HG03108 (cell line): Measurements from ENCODE around the gene PKN1.
"Not testable (repeated sequence)": the region's sequence is repeated elsewhere in the genome, so short reads cannot be mapped to it uniquely, and the experiment has no call there.

Experiments used
- ATAC-seq: cut with Tn5 transposase; IDR thresholded peaks from one replicate; pipeline ENCODE4 v1.9.1; 2021; ENCODE audit warnings: moderate library complexity; ENCODE audit not compliant: unreplicated experiment

The PKN1 gene

DNA sequence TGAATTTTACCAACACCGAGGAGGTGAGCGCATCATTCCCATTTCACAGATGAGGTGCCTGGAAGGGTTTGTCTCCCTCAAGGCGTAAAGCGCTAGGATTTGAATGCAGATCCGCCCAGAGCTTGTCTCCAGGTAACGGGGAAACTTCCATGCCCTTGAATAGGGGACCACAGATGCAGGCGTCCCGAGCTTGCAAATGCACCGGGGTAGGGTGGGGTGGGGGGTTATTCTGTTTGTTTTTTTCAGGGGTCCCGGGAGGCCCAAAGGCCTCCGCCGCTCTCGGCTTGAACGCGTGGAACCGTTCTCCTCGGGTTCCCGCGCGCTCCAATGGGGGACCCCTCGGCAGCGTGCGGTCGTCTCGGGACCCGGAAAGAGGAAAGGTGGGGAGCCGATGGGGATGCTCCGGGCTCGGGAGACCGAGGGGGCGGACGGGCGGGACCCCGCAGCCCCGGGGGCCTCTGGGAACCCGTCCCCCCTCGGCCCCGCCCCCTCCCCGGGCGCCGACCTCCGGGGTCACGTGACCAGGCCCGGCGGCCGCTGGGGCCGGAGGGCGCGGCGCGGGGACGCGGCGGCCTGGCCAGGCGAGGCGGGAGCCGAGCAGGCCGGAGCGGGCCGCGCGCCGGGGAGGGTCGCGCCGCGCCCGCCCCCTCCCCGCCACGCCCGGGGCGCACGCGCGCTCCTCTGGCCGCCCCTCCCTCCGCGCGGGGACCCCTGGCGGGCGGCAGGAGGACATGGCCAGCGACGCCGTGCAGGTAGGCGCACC is at the start of gene PKN1:
Gene PKN1 (plus strand): TSS at position 516 of the 763 bp plus-strand sequence. CDS start 216 bp downstream, at position 732.
- ATAC-seq, result no peak

DNA sequence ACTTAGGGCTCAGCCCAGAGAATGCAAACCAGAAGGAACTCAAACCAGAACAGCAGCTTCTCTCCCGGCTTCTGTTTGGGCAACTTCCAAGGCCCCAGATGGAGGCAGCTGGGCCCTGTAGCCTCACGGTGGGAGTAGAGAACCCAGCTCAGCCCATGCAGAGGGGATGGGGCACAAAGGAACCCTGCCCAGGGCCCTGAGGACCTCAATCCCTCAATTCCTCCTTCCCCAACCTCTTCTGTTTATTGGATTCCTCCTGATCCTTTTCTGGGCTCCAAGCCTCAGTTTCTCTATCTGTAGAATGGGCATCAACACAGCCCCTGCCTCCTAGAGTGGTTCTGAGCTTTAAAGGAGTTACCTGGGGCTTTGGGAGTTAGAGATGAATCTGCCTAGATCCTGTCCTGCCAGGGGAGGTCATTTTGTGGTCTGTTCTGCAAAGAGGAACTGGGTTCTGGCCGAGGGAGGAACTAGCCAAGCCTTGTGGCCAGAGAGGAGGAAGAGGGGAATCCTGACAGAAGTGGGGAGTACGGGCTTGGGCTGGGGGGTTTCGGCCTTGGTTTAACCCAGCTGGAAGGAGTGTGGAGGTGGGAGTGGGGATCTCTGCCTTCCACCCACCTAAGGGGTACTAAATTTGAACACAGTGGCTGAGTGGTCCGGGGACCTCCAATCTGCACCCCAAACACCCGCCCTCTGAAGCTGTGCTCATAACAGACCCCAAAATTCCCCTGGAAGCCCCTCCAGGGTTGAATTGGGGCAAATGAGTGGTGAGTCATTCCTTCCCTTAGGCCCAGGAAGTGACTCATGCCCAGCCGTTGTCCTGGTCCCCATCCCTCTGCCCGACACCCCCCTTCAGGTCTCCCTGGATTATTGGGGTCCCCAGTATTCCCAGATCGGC is 49.2 kb upstream of the PKN1 start:
- ATAC-seq, result no peak

DNA sequence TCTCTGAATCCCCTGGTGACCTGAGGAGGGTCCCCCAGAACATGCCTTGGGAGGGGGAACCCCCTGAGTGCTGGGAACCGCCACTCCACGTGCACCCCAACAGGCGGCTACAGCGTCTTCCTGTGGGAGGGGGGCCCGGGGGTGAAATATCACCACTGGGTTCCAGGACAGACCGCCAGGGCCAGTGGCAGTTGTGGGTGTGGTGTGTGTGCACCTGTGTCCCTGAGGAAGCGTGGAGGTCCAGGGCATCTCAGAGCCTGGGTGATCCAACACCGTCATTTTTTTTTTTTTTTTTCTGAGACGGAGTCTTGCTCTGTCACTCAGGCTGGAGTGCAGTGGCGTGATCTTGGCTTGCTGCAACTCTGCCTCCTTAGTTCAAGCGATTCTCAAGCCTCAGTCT is 47.6 kb upstream of the PKN1 start:
- ATAC-seq, result no peak

DNA sequence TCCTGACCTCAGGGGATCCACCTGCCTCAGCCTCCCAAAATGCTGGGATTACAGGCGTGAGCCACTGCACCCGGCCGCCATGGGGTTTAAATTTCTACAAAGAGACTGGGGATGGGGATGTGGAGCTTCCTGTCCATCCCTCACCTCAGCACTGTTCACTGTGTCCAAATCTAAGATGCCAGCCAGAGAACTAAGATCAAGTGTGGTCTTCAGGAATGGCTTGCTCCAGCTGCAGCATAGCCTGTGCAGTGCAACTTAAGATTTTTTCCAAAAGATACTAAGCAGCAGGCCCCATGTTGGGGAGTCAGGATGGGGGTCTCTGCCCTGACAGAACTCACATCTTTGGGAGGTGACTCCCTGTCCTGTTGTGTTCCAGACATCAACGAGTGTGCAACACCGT is 42.6 kb upstream of the PKN1 start:
- ATAC-seq, result no peak

DNA sequence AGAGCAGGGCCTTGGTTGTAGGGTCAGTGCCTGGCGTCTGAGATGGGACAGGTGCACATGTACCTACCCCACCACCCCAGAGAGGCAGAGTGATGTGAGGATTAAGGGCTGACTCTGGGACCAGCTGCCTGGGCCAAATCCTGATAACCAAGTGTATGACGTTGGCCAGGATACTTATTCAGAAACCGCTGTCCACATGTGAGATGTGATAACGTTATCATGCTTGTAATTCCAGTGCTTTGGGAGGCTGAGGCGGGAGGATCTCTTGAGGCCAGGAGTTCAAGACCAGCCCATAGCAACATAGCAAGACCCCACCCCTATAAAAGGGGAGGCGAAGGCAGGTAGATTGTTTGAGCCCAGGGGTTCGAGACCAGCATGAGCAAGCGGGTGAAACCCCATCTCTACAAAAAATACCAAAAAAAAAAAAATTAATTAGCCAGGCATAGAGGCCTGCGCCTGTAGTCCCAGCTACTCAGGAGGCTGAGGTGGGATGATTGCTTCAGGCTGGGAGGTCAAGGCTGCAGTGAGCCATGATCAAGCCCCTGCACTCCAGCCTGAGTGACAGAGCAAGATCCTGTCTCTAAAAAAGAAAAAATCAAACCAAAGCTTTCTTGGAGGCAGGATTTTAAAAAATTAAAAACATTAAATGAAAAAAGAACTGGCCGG is 41.8 kb upstream of the PKN1 start:
- no peak for ATAC-seq

DNA sequence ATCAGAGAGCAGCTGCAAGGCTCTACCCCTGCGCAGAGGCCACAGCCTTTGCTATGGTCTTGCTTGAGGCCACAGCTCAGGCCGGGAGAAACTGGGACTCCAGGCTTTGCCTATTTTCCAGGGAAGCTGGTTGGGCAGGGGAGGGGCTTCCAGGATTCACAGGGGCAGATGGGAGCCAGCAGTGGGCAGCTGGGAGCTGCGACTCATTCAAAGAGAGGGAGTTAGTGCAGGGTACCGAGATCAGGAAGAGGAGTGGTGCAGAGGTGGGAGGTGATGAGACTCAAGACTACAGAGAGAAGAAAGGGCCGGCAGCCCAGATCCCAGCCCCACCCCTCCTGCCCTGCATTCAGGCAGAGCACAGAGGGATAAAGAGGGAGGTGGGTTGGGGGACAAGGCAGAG is 39.8 kb upstream of the PKN1 start:
- no peak for ATAC-seq

DNA sequence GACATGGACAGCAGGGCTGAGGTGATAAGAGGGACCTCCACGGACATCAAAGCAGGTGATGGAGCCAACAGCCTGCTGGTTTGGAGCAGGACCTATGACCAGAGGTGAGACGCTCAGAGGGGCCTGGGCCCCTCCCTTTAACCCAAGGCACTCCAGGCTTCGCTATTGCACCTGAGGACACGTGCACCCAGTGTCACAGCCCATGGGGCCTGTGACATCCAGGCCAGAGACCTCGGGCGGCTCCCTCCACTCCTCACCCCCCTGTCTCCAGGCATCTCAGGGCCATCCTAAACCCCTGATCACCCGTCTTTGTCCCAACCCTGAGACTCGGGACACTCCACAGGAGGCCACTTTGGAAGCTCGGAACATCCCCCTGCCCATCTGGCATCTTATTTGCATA is 38.9 kb upstream of the PKN1 start:
- no peak for ATAC-seq

DNA sequence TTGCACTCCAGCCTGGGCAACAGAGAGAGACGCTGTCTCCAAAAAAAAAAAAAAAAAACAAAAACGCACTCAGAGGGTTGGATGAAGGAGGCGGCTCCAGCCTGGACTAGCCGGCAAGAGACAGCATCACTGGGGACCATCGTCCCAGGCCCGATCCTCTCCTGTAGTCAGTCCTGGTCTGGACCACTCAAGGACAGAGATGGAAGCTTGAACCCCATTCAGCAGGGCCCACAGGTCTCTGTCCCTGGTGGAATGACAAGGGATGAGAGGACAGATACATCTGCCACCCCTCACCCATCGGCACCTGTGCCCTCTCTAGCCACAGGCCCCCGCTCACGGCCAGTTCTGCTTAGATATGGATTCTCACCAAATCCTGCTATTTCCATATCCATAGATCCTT is 37.8 kb upstream of the PKN1 start:
- ATAC-seq, result no peak

DNA sequence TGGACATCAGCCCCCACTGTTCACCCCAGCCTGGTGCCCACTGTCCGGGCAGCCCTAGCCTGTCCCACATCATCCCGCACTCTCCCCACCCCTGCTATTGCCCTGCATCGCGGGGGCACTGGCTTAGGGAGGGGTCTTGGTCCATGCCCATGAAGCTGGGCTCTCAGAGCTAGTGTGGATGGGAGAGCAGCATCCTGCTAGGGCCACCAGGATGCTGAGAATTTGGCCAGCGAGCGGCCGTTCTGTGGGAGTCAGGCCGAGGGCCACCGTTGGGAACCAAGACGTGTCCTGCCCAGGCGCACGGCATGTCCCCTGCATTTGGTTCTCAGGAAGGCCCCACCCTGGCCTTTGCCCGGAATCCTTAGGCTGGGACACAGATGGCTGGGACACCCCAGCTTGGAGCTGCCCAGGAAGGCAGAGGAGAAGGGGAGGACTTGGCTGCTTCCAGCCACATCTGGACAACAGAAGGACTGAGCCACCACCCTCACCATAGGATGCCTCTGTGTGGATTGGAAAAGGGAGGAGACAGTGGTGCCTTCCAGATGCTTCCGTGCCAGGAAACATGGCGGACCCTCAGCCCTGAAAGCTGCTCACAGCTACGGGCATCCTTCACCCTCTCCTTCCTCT is 37.3 kb upstream of the PKN1 start:
- ATAC-seq, result no peak

DNA sequence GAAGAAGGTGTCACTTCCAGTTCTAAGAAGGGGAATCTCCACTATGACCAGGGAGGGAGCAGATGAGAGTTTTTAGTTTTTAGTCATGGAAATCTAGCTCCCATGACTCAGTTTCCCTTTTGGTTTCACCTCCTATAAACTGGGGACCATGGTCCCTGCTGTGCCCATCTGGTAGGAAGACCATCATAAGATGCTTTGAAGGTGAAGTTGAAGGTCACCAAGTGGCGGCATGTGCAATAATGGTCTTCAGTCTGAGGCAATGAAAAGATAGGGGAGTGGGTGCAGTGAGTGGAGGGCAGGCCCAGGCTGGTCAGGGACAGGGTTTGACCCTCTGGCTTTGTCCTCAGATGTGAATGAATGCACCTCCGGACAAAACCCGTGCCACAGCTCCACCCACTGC is 36.4 kb upstream of the PKN1 start:
- ATAC-seq, result not testable (repeated sequence)

DNA sequence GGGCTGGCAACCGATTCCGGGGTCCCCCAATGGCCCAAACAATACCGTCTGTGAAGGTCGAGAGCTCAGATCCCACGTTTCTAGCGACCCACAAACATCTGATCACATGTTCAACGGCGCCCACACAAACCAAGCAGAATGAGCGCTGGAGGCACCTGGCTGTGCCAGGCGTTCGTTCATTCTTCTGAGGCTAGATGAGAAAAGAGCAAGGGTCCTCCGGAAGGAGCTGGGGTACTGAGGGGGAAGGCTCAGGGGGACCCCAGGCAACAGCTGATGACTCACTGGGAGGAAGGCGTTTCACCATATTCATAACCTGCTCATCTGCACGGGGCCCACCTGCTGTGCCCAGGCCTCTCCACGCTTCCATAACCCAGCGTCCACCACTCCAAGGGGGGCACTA is 35.9 kb upstream of the PKN1 start:
- not testable (repeated sequence) for ATAC-seq

DNA sequence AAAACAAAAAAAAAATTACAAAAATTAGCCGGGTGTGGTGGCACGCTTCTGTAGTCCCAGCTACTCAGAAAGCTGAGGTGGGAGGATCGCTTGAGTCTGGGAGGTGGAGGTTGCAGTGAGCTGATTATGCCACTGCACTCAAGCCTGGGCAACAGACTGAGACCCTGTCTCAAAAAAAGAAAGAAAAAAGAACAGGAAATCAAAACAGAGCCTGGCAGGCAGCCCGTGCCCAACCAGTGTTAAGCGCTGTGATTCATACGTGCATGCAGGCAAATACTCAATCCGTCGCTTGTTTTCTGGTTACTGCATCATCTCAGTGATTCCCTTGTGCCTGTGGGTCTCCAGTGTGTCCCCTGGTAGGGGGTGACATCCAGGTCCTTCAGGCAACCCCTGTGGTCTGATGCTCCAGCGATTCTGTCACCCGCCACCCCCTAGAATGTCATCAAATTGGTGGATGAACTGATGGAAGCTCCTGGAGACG is 32.1 kb upstream of the PKN1 start:
- ATAC-seq, result no peak

DNA sequence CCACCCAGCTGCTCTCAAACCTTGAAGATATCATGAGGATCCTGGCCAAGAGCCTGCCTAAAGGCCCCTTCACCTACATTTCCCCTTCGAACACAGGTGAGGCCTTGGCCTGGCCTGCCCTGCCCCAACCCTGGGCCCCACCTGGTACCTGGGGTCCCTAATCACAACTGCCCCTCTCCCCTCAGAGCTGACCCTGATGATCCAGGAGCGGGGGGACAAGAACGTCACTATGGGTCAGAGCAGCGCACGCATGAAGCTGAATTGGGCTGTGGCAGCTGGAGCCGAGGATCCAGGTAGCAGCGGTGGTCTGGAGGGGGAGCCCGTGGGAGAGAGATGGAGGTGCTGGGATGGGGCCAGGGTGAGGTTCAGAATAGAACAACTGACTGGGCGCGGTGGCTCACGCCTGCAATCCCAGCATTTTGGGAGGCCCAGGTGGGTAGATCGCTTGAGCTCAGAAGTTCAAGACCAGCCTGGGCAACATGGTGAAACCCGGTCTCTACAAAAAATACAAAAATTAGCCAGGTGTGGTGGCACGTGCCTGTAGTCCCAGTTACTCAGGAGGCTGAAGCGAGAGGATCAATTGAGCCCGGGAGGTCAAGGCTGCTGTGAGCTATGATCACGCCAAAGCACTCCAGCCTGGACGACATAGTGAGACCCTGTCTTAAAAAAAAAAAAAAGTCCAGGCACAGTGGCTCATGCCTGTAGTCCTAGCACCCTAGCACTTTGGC is 31.5 kb upstream of the PKN1 start:
- no peak for ATAC-seq

DNA sequence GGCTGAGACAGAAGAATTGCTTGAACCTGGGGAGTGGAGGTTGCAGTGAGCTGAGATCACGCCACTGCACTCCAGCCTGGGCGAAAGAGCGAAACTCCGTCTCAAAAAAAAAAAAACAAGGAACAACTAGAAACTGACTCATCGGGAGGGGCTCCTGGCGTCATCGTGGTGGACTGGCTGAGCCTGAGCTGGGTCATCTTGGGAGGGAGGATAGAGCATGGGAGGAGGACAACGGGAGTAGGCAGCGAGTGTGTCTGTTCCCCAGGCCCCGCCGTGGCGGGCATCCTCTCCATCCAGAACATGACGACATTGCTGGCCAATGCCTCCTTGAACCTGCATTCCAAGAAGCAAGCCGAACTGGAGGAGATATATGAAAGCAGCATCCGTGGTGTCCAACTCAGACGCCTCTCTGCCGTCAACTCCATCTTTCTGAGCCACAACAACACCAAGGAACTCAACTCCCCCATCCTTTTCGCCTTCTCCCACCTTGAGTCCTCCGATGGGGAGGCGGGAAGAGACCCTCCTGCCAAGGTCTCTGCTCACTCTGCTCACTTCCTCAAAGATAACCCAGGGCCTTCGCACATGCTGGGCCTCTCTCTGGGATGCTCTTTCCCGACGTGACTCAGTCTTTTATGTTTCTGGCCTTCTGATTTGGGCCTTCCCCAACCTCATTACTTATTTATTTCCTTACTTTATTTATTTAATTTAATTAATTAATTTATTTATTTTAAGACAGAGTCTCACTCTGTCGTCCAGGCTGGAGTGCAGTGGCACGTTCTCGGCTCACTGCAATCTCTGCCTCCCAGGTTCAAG is 30.6 kb upstream of the PKN1 start:
- no peak for ATAC-seq

DNA sequence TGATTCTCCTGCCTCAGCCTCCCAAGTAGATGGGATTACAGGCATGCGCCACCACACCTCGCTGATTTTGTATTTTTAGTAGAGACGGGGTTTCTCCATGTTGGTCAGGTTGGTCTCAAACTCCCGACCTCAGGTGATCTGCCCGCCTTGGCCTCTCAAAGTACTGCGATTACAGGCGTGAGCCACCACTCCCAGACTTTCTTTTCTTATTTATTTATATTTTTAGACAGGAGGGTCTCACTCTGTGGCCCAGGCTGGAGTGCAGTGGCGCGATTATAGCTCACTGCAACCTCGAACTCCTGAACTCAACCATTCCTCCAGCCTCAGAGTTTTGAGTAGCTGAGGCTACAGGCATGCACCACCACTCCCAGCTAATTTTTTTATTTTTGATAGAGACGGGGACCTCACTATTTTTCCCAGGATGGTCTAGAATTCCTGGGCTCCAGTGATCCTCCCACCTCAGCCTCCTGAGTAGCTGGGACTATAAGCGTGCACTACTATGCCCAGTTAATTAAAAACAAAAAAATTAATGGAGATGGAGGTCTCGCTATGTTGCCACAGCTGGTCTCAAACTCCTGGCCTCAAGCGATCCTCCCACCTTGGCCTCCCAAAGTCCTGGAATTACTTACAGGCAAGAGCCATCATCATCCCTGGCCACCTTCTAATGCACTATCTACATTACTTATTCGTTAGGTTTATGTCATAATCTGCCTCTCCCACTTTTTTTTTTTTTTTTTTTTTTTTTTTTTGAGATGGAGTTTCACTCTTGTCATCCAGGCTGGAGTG is 29.8 kb upstream of the PKN1 start:
- ATAC-seq, result not testable (repeated sequence)

DNA sequence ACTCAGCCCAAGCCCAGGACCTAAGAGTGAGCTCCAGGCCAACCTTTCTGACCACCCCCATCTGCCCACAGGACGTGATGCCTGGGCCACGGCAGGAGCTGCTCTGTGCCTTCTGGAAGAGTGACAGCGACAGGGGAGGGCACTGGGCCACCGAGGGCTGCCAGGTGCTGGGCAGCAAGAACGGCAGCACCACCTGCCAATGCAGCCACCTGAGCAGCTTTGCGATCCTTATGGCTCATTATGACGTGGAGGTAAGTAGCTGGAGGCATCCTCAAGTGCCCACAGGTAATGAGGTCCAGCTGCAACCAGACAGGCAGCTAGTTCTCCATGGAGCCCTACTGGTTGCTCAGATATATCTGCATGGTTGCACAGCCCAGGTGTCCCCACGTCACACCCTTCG is 28.8 kb upstream of the PKN1 start:
- ATAC-seq, result no peak

DNA sequence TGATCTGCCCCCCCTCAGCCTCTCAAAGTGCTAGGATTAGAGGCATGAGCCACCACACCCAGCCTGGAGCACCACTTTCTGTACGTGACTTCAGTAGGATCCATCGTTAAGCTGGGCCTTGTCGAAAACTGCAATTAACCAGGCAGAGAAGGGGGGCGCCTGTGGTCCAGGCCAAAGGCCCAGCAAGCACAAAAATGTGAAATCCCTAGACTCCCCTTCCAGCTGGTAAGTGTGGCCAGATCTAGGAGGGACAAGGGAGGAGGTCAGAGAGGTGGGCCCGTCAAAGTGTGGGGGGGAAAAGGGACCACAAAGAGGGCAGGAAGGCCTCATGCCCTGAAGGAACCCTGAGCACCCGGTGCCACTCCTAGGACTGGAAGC is 27.7 kb upstream of the PKN1 start:
- ATAC-seq, result no peak

DNA sequence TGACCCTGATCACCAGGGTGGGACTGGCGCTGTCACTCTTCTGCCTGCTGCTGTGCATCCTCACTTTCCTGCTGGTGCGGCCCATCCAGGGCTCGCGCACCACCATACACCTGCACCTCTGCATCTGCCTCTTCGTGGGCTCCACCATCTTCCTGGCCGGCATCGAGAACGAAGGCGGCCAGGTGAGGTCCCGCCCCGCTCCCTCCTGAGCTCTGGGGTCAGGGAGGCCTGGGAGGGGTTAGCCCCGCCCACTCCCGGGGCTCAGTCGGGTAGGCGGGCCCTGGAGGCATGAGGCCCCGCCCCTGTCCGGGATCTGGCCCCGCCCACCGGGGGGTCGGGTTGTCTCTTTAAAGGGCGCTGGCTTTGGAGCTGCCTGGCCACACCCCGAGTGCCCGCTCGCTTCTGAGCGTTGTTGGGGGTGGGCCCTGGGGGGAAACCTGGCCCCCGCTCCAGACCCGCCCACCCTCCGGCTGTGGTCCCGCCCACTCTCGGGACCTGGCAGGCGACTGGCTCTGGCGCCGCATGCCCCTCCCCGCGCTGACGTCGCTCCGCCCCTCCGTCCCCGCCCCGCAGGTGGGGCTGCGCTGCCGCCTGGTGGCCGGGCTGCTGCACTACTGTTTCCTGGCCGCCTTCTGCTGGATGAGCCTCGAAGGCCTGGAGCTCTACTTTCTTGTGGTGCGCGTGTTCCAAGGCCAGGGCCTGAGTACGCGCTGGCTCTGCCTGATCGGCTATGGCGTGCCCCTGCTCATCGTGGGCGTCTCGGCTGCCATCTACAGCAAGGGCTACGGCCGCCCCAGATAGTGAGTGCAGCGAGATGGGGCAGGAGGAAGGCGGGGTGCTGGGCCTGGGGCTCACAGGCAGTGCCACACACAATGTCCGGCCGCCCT is 27.1 kb upstream of the PKN1 start:
- ATAC-seq, result peak; percentile 54
